ENCODE data around the gene FBF1.

The FBF1 gene

GRCh38 chr17:75913537-75914210 is 27.2 kb downstream of the FBF1 start:
- no peak for ATAC-seq

DNA sequence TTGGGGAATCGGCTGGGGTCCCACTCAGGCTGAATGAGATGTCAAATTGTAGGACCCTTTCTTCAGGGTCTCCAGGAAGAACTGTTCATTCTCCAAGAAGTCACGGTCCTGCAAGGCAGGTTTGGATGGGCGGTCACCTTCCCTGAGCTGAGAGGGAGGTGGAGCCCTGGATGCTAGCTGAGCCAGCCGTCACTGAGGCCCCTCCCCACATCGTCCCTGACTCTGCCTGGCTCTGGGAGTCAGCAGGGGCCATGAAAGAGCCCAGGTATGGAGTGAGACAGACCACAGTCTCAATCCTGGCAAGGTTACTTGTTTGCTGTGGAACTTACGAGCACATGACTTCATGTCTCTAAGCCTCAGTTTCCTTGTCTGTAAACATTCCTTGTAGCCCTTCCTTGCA is 30.1 kb downstream of the FBF1 start:
- no peak for ATAC-seq

GRCh38 chr17:75909812-75910274 is 31.0 kb downstream of the FBF1 start:
- ATAC-seq: no peak

- no peak for ATAC-seq
Measured at GRCh38 chr17:75909051-75909811, 31.6 kb downstream of the FBF1 start.

DNA sequence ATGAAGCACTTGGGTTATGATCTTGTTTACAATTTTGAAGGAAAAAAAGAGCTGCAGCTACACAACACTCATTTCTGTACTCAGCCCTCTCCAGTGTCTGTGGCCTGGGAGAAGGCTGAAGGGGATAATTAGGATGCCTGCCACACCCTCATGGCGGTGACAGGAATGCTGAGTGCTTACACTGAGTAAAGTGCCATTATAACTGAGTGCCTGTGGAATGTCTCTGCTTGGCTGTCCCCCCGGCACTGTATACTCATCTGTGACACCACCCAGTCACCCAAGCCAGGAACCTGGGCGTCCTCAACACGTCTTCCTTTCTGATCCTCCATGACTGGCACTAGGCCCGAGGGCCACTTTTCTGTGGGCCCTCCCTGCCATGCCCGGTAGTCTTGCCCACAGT is 32.6 kb downstream of the FBF1 start:
- no peak for ATAC-seq

DNA sequence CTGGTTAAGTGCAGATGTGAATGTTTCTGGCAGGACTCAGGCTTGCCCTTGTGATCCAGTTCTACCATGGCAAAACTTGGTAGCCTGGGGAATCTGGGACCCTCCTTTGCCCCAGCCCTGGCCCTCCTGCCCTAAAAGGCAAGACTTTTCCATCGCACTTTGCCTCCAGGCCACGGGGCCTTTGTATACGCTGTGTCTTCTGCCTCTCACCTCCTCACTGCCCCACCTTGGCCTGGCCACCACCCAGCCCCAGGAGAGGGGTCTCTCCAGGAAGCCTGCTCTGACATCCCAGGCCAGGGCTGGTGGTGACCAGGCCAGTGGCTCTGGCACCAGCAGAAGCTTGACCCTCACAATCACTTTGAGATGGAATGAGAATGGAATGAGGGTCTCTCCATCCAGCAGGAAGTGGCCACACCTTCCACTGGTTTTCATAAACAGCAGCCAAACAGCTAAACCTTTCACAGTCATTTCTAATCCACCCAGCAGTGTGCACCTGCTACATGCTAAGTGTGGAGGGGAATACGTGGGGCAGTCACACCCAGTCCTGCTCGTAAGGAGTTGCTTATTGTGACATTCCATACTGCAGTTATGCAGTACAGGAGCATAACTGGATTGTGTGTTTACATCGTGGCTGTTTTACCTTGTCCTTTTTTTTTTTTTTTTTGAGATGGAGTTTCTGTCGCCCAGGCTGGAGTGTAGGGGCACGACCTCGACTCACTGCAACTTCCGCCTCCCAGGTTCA is 34.5 kb downstream of the FBF1 start:
- ATAC-seq: no peak

DNA sequence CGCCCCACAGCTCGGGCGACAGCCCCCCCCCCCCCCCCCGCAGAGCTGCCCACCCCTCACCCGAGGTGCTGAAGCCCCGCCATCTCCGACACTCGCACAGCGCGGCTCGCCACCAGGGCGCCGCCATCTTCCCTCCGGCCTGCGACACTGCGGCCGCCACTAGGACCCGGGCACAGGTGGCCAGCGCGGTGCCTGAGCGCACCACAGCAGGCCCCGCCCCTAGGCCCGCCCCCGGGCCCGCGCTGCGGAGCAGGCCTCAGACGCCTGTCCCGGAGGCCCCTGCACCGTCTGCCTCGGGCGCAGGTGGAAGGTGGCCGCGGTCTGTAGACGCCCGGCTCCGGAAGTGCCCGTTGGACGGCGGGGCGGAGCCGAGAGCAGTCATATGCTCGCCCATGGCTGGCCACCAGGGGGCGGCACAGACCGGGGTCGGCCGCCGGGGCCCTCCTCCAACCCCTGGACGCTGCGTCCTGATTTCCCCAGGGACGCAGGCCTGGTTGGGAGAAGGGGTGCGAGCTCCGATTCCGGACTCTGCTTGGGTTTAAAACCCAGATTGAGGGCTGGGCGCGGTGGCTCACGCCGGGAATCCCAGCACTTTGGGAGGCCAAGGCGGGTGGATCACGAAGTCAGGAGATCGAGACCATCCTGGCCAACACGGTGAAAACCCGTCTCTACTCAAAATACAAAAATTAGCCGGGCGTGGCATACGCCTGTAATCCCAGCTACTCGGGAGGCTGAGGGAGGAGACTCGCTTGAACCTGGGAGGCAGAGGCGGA is 35.9 kb downstream of the FBF1 start, which contains the start of gene MRPL38:
Gene MRPL38, minus strand, starts transcription at position 136 of the 773 bp plus-strand sequence. Its CDS starts 9 bp downstream, at position 127.
- ATAC-seq: peak; percentile 99

- no peak for ATAC-seq
Measured at GRCh38 chr17:75902406-75902805, 38.4 kb downstream of the FBF1 start.

DNA sequence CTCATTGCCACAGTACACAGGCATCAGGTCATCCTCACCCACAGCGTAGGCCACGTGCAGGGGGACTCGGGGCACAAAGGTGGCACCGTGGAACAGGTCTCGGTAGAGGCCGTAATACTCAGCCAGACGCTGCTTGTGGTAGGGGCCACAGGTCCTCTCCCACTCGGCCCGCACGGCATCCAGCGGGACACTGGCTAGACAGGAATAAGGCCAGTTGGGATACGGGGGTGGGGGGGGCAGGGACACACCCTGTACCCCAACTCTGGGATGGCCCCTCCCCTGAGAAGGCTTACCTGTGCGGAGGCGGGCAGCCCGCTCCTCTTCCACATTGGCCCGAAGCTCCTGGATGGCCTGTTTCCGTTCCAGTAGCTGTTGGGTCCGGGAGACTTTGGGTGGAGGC is 39.1 kb downstream of the FBF1 start:
- no peak for ATAC-seq

- no peak for ATAC-seq
Measured at GRCh38 chr17:75900691-75901533, 39.9 kb downstream of the FBF1 start.

- ATAC-seq: no peak
Measured at GRCh38 chr17:75899767-75900468, 40.9 kb downstream of the FBF1 start.

GRCh38 chr17:75899353-75899752 is 41.5 kb downstream of the FBF1 start:
- ATAC-seq: no peak

- no peak for ATAC-seq
Measured at GRCh38 chr17:75898791-75899190, 42.1 kb downstream of the FBF1 start.

- no peak for ATAC-seq
Measured at GRCh38 chr17:75898065-75898464, 42.8 kb downstream of the FBF1 start.

- ATAC-seq: no peak
Measured at GRCh38 chr17:75897160-75898019, 43.5 kb downstream of the FBF1 start.

GRCh38 chr17:75896415-75897159 is 44.3 kb downstream of the FBF1 start, which contains the start of gene TRIM65:
Gene TRIM65 (minus strand): TSS chr17:75896951. CDS start chr17:75896937, 14 bp downstream.
- ATAC-seq: peak; percentile 88 to 91

- peak in 1 of 2 donors; percentile 0 for ATAC-seq
Measured at GRCh38 chr17:75895370-75896155, 45.3 kb downstream of the FBF1 start.

GRCh38 chr17:75894049-75894733 is 46.7 kb downstream of the FBF1 start:
- no peak for ATAC-seq

Measured in activated CD4-positive, CD25-positive, alpha-beta regulatory T cell treated with anti-CD3 and anti-CD28 coated beads, Interleukin-2, amount 50 U/mL, for 24 hours (primary cell).